Endothelial cell of umbilical vein (primary cell): ENCODE measurements around the gene SEMA5A. TPM values are rescaled to one million over a fixed set of nuclear protein-coding genes. Genes with fewer than 3 reads are reported as not detected.

Experiments used
- BruUV-seq: library from RNA; stranded (reverse); fragments of 400-500 nt; replicated peaks from 2 replicates; lab custom pipeline; 2021; lab: Mats Ljungman, UMichigan
- CTCF ChIA-PET: fragments of 300-600, 350-600 bp; sonication (Branson Sonifier 250); formaldehyde crosslinking; loops from one replicate; lab custom pipeline; 2021; ENCODE audit warnings: antibody characterized with exemption, inconsistent platforms; lab: Charles Lee
- POLR2A ChIA-PET: fragments of 300-600, 350-600 bp; sonication (Branson Sonifier 250); formaldehyde crosslinking; loops from one replicate; lab custom pipeline; 2021; ENCODE audit warnings: antibody characterized with exemption, inconsistent platforms; lab: Charles Lee
- DNase-seq: peaks from one replicate; pipeline ENCODE4 v3.0.0-alpha.2; 2011; ENCODE audit warnings: low read depth, low spot score
- FAIRE-seq: peaks from 2 replicates; lab custom pipeline; 2011; peaks lifted over from hg19 to GRCh38; lab: Jason Lieb, UNC
- H2AFZ ChIP-seq: 2 replicates; pipeline ENCODE4 v1.6.0; 2012; ENCODE audit warnings: low read depth, low read length, control low read depth, inconsistent platforms
- H3K27ac ChIP-seq: 2 replicates; pipeline ENCODE4 v1.5.1; 2011; ENCODE audit warnings: low read depth, mild to moderate bottlenecking, control low read depth, low read length, moderate library complexity; ENCODE audit not compliant: insufficient read depth
- H3K27me3 ChIP-seq, 2 experiments: 2 replicates each; pipeline versions ENCODE4 v1.6.0 to v1.6.1; 2011; ENCODE audit warnings: low read length in 2 of 2, mixed read lengths in 1 of 2; ENCODE audit not compliant: control insufficient read depth in 2 of 2, insufficient read depth in 2 of 2
- H3K36me3 ChIP-seq, 2 experiments: 2 replicates in 1 of 2; 3 replicates in 1 of 2; pipeline ENCODE4 v1.5.1; 2011; ENCODE audit warnings: low read length in 2 of 2, mild to moderate bottlenecking in 1 of 2, moderate library complexity in 1 of 2; ENCODE audit not compliant: control insufficient read depth in 2 of 2, insufficient read depth in 2 of 2; ENCODE audit errors: extremely low read depth in 1 of 2
- H3K4me1 ChIP-seq: 3 replicates; pipeline ENCODE4 v1.5.1; 2011; ENCODE audit warnings: mild to moderate bottlenecking, low read length; ENCODE audit not compliant: control insufficient read depth, insufficient read depth; ENCODE audit errors: extremely low read depth
- H3K4me2 ChIP-seq: 2 replicates; pipeline ENCODE4 v1.6.1; 2011; ENCODE audit warnings: low read length, control low read depth, mixed read lengths; ENCODE audit not compliant: insufficient read depth
- H3K4me3 ChIP-seq, 3 experiments: fragments of 200-600 bp in 1 of 3; sonication (generic), shearing (Covaris generic) in 1 of 3; replicated peaks in 1 of 3; 2 replicates each; pipeline ENCODE4 v1.5.1; 2011 to 2016; ENCODE audit warnings: control low read depth in 3 of 3, low read length in 3 of 3, mild to moderate bottlenecking in 2 of 3, inconsistent platforms in 1 of 3, low read depth in 1 of 3, moderate library complexity in 1 of 3; ENCODE audit not compliant: insufficient read depth in 1 of 3
- H3K79me2 ChIP-seq: 2 replicates; pipeline ENCODE4 v1.6.0; 2012; ENCODE audit warnings: low read length, inconsistent platforms; ENCODE audit not compliant: control insufficient read depth, insufficient read depth
- H3K9ac ChIP-seq: replicated peaks from 2 replicates; pipeline ENCODE3; 2011; ENCODE audit warnings: low read length, control low read depth; ENCODE audit not compliant: insufficient read depth; ENCODE audit errors: extremely low read depth
- H3K9me1 ChIP-seq: replicated peaks from 3 replicates; pipeline ENCODE4 v1.6.0; 2011; ENCODE audit warnings: mild to moderate bottlenecking, low read length; ENCODE audit not compliant: control insufficient read depth, insufficient read depth; ENCODE audit errors: extremely low read depth
- H3K9me3 ChIP-seq: replicated peaks from 2 replicates; pipeline ENCODE4 v1.5.1; 2012; ENCODE audit warnings: low read length, inconsistent platforms; ENCODE audit not compliant: control insufficient read depth, insufficient read depth
- H4K20me1 ChIP-seq: replicated peaks from 2 replicates; pipeline ENCODE3; 2011; ENCODE audit warnings: mild to moderate bottlenecking, low read length; ENCODE audit not compliant: control insufficient read depth, insufficient read depth; ENCODE audit errors: extremely low read depth
- EZH2 ChIP-seq: IDR thresholded peaks from 2 replicates; pipeline ENCODE4 v1.6.1; 2012; ENCODE audit warnings: borderline replicate concordance, low read depth, mild to moderate bottlenecking, moderate library complexity, low read length, inconsistent platforms; ENCODE audit not compliant: severe bottlenecking
- FOS ChIP-seq: IDR thresholded peaks from 2 replicates; pipeline ENCODE4 v1.6.1; 2011; ENCODE audit warnings: mild to moderate bottlenecking, low read length, moderate library complexity, borderline replicate concordance; ENCODE audit not compliant: insufficient read depth
- GATA2 ChIP-seq: IDR thresholded peaks from 2 replicates; pipeline ENCODE4 v1.7.0; 2011; ENCODE audit warnings: low read depth, mild to moderate bottlenecking, moderate library complexity, mixed read lengths, low read length; ENCODE audit not compliant: insufficient read length, insufficient read depth
- JUN ChIP-seq: IDR thresholded peaks from 2 replicates; pipeline ENCODE4 v1.6.1; 2011; ENCODE audit warnings: borderline replicate concordance, low read depth; ENCODE audit not compliant: insufficient read length, insufficient read depth
- MYC ChIP-seq: IDR thresholded peaks from one replicate; pipeline ENCODE4 v1.6.1; 2011; ENCODE audit warnings: mild to moderate bottlenecking, low read depth, low read length
- POLR2A ChIP-seq: IDR thresholded peaks from 2 replicates; pipeline ENCODE4 v1.6.1; 2012; ENCODE audit warnings: low read depth, mild to moderate bottlenecking, control low read depth, low read length
- POLR2AphosphoS5 ChIP-seq: IDR thresholded peaks from 2 replicates; pipeline ENCODE4 v1.6.1; 2012; ENCODE audit warnings: low read depth, mild to moderate bottlenecking, control low read depth, low read length, moderate library complexity; ENCODE audit not compliant: insufficient read depth
- dilution Hi-C: fragments of 300-500 bp; cut with MboI; formaldehyde crosslinking; loops from one replicate; pipeline ENCODE4 v1.15.0; 2019; ENCODE audit warnings: low sequenced_read_pairs; ENCODE audit not compliant: extremely low pct_ligation_motif_present
- intact Hi-C: fragments of 100-400 bp; cut with micrococcal nuclease; formaldehyde crosslinking; loops from one replicate; pipeline ENCODE4 v1.10.0; 2022
- polyA plus RNA-seq, 4 experiments: library from polyadenylated mRNA; depleted of rRNA in 3 of 4; stranded (reverse) in 3 of 4; unstranded in 1 of 4; fragments of >200 nt; gene quantifications; 2 replicates each; pipeline versions ENCODE4 v1.2.1 to v1.2.3, GENCODE V29; 2011 to 2012; ENCODE audit warnings: missing spikeins in 1 of 4
- total RNA-seq: library from RNA; stranded (reverse); gene quantifications from 2 replicates; pipeline ENCODE4 v1.2.3, GENCODE V29; 2021
- TF ChIP-seq, protein P1 (sequence below): IDR thresholded peaks from 2 replicates; pipeline ENCODE4 v1.6.1; 2011; ENCODE audit not compliant: insufficient read depth, insufficient read length
- TF ChIP-seq, protein P2 (sequence below), 2 donors: IDR thresholded peaks; 1 replicate in 1 of 2; 2 replicates in 1 of 2; pipeline ENCODE4 v1.5.1; 2011; ENCODE audit warnings: low read length in 2 of 2, mild to moderate bottlenecking in 2 of 2, moderate library complexity in 2 of 2, control low read depth in 1 of 2, inconsistent platforms in 1 of 2, low read depth in 1 of 2; ENCODE audit not compliant: insufficient read depth in 1 of 2; ENCODE audit errors: extremely low read depth in 1 of 2

The SEMA5A gene
- total and polyA plus RNA-seq, 2 donors (not counting 3 experiments of a cell fraction or from before 2014, with no cell fraction given): 0.04 to 0.06 TPM

DNA sequence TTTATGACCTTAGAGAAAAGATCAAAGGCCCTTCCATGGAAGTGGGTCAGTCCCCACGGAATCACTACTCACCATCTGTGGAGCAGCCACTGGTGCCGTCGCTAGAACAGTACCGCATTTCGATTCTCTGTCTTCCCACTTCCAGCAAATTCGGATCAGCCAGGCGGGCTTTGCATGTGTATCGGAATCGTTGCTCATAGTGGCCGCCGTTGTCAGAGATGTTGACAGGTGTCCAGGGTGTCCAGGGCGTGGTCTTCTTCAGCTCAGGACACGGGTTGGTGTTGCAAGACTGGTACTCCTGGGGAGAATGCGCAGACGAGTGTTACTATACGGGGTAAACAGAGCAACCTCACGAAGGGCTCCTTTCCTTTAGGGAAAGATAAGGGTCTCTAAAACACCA, 479.5 kb downstream of the SEMA5A start:
- Histone ChIP-seq H3K27ac (no peak overlapping the region), H3K79me2 (no peaks in the 10 kb centered on the region), H3K4me3 (no peak overlapping the region), H3K4me2 (no peak overlapping the region), H2AFZ (no peak overlapping the region), H3K9ac (no peak overlapping the region), H3K9me3 (no peaks in the 10 kb centered on the region), H3K9me1 (no peaks in the 10 kb centered on the region), H4K20me1 (no peaks in the 10 kb centered on the region), H3K27me3 (no peaks in the 10 kb centered on the region), H3K36me3 (no peaks in the 10 kb centered on the region), H3K4me1 (no peaks in the 10 kb centered on the region)
- BruUV-seq: no TSS peak
- DNase-seq (no peak), FAIRE-seq (no peak)
- TF ChIP-seq, protein P1, sequence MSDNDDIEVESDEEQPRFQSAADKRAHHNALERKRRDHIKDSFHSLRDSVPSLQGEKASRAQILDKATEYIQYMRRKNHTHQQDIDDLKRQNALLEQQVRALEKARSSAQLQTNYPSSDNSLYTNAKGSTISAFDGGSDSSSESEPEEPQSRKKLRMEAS: no peak
- TF ChIP-seq JUN (no peak), GATA2 (no peak), FOS (no peak), POLR2AphosphoS5 (no peak), POLR2A (no peak), MYC (no peak), EZH2 (no peak)
- TF ChIP-seq, protein P2, sequence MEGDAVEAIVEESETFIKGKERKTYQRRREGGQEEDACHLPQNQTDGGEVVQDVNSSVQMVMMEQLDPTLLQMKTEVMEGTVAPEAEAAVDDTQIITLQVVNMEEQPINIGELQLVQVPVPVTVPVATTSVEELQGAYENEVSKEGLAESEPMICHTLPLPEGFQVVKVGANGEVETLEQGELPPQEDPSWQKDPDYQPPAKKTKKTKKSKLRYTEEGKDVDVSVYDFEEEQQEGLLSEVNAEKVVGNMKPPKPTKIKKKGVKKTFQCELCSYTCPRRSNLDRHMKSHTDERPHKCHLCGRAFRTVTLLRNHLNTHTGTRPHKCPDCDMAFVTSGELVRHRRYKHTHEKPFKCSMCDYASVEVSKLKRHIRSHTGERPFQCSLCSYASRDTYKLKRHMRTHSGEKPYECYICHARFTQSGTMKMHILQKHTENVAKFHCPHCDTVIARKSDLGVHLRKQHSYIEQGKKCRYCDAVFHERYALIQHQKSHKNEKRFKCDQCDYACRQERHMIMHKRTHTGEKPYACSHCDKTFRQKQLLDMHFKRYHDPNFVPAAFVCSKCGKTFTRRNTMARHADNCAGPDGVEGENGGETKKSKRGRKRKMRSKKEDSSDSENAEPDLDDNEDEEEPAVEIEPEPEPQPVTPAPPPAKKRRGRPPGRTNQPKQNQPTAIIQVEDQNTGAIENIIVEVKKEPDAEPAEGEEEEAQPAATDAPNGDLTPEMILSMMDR (IDR thresholded peaks at IDR 0.05; ENCODE audit: extremely low read depth in 1 of 2, insufficient read depth in 1 of 2, low read depth in 1 of 2, low read length in 2 of 2): no peak
- CTCF ChIA-PET: no interaction called here
- POLR2A ChIA-PET: no interaction called here
- dilution Hi-C loops: no loop called here
- intact Hi-C loops: no loop called here
